Measurements from ENCODE around the gene KLHL11. TPM values are rescaled to one million over a fixed set of nuclear protein-coding genes. Genes with fewer than 3 reads are reported as not detected.
"Not testable (repeated sequence)": the region's sequence is repeated elsewhere in the genome, so short reads cannot be mapped to it uniquely, and the experiment has no call there.

The KLHL11 gene
- total RNA-seq, 1 experiment from 2014 or later = 18.5 TPM

DNA sequence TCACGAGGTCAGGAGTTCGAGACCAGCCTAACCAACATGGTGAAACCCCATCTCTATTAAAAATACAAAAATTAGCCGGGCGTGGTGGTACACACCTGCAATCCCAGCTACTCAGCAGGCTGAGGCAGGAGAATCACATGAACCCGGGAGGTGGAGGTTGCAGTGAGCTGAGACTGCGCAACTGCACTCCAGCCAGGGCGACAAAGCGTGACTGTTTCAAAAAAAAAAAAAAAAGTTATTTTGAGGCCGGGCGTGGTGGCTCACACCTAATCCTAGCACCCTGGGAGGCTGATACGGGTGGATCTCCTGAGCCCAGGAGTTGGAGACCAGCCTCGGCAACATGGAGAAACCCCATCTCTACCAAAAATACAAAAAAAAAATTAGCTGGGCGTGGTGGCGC, 13.8 kb downstream of the KLHL11 start:
- in situ Hi-C loops (cut with HindIII; ENCODE audit: low pct_unique_long_range_greater_than_20kb, low sequenced_read_pairs) = not testable (repeated sequence)

DNA sequence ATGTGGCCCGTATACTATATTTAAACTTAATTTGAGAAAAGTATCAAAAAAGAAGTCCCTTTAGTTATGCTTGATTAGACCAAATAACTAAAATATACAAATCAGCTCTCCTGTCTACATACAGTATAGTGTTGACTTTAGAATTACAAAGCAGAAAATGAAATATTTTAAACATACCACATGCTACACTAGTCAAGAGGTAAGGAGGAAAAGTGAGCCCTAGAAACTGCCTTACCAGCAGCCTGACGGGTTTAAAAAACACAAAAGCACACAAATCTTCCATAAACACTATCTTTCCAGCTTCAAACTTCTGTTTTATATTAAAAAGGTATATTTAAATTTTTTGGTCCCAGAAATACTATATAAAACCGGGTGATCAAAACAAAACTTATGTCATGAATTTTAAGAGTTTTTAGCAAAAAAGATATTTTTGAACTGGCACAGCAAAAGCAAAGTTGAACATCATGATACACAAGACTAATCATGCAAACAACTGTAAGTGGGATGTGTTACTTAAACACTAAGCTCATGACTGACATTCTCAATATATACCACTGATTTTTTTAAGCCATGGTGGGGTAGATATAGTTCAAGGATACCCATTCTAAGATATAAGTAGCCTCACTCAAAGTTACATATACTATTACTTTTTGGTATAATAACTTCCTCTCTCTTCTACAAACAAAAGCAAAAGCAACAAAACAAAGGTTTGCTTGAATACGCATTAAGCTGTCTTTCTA, 15.8 kb downstream of the KLHL11 start:
- in situ Hi-C loops (cut with HindIII; ENCODE audit: low pct_unique_long_range_greater_than_20kb, low sequenced_read_pairs) = no loop called here
- no peak for DNase-seq (ENCODE audit: low read depth, low spot score)

More for the DNA sequence above, 13.8 kb downstream of the KLHL11 start:
- DNase-seq (ENCODE audit: low read depth, low spot score) = not testable (repeated sequence)

DNA sequence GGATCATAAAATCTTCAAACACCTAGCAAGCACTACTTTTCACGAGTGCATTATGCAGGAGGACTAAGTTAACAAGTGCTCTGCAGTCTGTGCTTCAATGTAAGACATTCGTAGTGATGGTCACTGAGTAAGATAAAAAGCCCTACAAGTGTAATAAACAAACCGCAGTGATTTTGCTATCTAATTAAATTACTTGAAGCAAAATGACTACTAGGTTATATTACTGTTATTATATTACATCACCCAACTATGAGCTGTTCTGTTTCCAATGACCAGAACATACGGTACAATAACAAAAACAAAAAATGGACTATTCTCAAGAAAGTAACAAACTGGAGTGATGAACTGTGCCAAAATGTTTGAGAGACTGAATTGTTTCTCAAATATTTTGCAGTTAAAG, 16.4 kb downstream of the KLHL11 start:
- DNase-seq (ENCODE audit: low read depth, low spot score) = no peak
- in situ Hi-C loops (cut with HindIII; ENCODE audit: low pct_unique_long_range_greater_than_20kb, low sequenced_read_pairs) = no loop called here

DNA sequence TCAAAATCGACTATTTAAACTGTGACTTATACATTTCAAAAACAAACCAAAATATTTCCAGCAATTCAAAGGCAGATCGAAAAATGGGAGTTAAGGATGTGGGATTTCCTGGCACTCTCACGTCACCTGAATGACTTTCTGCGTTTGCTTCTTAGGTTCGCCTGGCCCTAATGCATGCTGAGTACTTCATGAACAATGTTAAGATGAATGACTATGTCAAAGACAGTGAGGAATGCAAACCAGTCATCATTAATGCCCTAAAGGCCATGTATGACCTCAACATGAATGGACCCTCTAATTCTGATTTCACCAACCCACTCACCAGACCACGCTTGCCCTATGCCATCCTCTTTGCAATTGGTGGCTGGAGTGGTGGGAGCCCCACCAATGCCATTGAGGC, 20.3 kb downstream of the KLHL11 start:
- in situ Hi-C loops (cut with HindIII; ENCODE audit: low pct_unique_long_range_greater_than_20kb, low sequenced_read_pairs) = no loop called here
- DNase-seq (ENCODE audit: low read depth, low spot score) = no peak

DNA sequence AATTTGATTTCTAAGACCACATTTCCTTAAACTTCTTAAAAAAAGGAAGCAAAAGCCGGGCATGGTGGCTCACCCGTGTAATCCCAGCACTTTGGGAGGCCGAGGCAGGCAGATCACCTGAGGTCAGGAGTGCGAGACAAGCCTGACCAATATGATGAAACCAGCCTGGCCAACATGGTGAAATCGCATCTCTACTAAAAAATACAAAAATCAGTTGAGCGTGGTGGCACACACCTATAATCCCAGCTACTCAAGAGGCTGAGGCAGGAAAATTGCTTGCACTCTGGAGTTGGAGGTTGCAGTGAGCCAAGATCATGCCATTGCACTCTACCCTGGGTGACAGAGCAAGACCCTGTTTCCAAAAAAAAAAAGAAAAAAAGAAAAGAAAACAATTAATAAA, 24.4 kb downstream of the KLHL11 start:
- DNase-seq (ENCODE audit: low read depth, low spot score); in situ Hi-C loops (cut with HindIII; ENCODE audit: low pct_unique_long_range_greater_than_20kb, low sequenced_read_pairs): not testable (repeated sequence)

DNA sequence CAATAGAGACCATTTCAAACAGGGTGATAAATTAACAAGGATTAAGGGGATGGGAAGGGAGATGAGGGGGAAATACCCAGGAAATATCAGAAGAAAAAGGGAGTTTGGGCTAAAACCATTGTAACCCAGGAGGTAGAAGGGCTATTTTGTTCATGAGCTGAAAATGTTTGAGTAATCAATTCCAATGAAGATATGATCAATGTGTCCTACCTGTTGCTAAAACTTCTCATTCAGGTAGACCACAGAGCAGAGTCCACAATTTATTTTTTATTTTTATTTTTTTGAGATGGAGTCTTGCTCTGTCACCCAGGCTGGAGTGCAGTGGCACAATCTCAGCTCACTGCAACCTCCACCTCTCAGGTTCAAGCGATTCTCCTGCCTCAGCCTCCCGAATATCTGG, 25.8 kb downstream of the KLHL11 start:
- in situ Hi-C loops (cut with HindIII; ENCODE audit: low pct_unique_long_range_greater_than_20kb, low sequenced_read_pairs); DNase-seq (ENCODE audit: low read depth, low spot score): not testable (repeated sequence)

DNA sequence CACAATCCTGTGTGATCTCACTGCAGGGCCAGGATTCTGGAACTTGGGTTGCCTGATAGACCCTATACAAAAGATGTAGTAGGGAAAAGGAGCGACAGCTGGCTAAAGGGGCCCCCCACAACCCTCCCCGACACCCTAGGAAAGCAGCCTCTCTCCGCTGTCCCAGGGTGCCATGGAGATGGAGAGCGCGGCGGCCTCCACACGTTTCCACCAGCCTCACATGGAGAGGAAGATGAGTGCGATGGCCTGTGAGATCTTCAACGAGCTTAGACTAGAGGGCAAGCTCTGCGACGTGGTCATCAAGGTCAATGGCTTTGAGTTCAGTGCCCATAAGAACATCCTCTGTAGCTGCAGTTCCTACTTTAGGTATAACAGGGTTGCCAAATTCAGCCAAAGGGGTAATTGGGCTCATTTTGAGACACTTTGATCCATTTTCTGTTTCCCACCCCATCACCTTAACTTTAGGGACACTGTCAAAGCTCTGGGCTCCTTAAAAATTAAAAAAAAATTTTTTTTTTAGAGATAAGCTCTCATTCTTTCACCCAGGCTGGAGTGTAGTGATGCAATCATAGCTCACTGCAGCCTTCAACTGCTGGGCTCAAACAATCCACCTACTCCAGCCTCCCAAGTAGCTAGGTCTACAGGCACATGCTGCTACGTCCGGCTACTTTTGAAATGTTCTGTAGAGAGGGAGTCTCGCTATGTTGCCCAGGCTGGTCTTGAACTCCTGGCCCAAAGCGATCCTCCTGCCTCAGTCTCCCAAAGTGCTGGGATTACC, 27.3 kb downstream of the KLHL11 start, which contains the start of gene KLHL10:
TSS of gene KLHL10 (plus strand) at position 65 of the 778 bp plus-strand sequence. CDS start at position 173, 108 bp downstream.
- in situ Hi-C loops (cut with HindIII; ENCODE audit: low pct_unique_long_range_greater_than_20kb, low sequenced_read_pairs) = no loop called here
- DNase-seq (ENCODE audit: low read depth, low spot score) = no peak

DNA sequence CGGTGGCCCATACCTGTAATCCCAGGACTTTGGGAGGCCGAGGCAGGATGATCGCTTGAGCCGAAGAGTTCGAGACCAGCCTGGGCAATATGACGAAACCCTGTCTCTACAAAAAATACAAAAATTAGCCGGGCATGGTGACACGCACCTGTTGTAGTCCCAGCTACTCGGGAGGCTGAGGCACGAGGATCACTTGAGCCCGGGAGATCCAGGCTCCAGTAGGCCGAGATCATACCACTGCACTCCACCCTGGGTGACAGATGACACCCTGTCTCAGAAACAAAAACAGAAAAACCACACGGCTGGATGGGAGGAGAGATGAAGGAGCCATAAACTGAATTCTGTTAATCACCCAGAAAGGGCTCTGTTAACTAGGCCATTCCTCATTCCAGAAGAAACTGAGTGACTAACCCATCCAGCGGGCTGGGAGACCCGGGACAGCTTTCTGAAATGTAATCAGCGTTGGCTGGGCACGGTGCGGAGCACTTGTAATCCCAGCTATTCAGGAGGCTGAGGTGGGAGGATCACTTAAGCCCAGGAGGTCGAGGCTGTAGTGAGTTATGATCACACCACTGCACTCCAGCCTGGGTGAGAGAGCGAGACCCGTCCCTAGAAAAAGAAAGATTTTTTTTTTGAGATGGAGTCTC, 28.6 kb downstream of the KLHL11 start:
- in situ Hi-C loops (cut with HindIII; ENCODE audit: low pct_unique_long_range_greater_than_20kb, low sequenced_read_pairs) = no loop called here
- no peak for DNase-seq (ENCODE audit: low read depth, low spot score)

DNA sequence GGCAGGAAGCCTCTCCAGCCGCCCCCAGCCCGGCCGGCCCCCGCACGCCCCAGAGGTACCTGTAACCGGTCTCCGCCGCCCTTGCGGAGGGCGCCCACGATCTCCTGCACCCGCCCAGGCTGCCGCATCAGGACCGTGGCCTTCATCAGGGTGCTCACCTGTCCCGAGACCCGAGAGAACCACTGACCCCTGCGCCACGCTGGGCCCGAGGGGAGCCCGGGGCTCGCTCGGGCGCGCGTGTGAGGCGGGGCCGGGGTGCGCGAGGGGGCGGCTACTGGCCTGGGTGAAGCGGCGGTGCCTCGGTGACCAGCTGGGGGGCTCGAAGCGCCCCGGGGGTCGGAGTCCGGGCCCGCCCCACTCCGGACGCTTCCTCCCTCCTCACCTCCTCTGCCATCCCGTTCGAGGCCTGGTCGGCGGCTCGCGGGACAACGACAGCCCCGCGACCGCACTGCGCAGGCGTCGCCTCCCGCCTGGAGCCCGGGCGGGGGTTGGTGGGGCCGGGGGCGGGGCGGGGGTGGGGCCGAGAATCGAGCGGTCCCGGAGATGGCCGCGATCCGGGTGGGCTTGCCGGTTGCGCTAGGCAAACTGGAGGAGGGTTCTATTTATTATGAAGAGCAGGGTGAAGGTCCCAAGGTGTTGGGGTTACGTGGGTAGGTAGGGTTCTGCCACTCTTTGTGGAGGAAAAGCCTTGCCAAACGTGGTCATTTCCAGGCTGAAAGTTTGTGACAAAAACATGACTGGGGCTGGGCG, 29.2 kb downstream of the KLHL11 start, which contains the start of gene NT5C3B:
TSS of gene NT5C3B (minus strand) at position 433 of the 750 bp plus-strand sequence. CDS start at position 394, 39 bp downstream.
- DNase-seq (ENCODE audit: low read depth, low spot score) = peak; percentile 60
- in situ Hi-C loops (cut with HindIII; ENCODE audit: low pct_unique_long_range_greater_than_20kb, low sequenced_read_pairs) = no loop called here

DNA sequence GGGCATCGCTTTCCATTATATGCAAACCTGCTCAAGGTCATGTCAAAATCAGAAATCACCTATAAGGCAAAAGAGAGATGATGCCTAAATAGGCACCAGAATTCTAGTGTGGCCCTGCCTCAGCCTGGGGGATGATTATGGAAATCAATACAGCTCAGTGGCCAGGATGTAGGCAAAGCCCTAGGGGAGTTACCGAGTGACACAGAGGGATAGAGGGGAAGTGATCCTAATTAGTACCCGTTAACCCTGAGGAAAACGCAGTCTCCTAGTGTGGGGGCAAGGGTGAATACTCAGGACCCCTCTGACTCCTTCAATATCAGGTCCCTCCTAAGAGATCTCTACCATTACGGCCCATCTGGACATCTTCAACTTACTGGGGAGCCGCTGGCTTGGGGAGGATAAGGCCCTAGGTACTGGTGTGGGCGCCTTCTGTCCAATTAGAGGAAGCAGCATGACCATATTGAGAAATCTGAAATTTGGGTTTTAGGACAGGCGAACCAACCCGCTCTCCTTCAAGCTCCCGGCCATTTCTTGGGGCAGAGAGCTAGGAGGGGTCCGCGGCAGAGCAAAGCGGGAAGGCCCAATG, 29.9 kb downstream of the KLHL11 start:
- DNase-seq (ENCODE audit: low read depth, low spot score) = no peak
- in situ Hi-C loops (cut with HindIII; ENCODE audit: low pct_unique_long_range_greater_than_20kb, low sequenced_read_pairs) = no loop called here

DNA sequence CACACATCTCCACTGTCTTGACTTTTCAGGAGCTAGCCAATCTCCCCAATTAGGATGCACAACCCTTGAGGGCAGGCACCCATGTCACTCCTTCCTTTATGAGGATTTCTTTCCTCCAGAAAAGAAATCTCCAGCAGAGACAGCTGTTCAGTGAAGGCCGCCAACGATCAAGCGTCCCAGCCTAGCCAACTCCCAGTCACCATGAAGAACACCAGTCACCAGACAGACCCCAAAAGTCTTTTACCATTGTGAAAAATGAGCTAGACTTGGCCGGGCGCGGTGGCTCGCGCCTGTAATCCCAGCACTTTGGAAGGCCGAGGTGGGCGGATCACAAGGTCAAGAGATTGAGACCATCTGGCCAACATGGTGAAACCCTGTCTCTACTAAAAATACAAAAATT, 35.3 kb downstream of the KLHL11 start:
- DNase-seq (ENCODE audit: low read depth, low spot score); in situ Hi-C loops (cut with HindIII; ENCODE audit: low pct_unique_long_range_greater_than_20kb, low sequenced_read_pairs): not testable (repeated sequence)

DNA sequence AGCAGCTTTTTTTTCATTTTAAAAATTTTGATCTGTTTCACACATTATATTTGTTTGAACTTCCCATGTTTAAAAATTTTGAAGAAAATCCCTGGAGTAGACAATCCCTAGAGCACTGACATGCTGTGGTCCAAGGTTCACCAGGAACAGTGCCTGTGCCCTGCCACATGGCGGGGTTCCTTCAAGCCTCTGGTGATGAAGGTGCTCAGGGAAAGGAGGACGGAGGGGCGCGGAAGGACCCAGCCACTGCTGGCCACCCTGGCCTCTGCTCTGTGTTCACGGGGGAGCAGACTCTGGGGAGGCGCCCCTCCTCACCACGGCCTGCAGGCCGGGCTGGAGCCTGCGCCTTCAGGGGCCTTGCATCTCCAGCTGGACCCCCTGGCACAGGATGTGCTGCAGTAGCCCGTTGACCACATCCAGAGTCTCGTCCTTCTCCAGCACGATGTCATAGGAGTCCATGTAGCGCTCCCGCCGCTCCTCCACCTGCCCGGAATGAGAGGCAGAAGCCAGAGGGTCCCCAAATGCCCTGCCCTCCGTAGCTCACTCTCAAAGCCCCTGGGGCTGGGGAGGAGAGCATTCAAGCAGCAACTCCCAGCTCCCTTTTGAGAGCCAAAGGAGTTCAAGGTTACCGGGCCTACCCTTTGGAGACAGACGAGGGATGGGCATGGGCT, 39.9 kb downstream of the KLHL11 start:
- no peak for DNase-seq (ENCODE audit: low read depth, low spot score)
- in situ Hi-C loops (cut with HindIII; ENCODE audit: low pct_unique_long_range_greater_than_20kb, low sequenced_read_pairs) = no loop called here

DNA sequence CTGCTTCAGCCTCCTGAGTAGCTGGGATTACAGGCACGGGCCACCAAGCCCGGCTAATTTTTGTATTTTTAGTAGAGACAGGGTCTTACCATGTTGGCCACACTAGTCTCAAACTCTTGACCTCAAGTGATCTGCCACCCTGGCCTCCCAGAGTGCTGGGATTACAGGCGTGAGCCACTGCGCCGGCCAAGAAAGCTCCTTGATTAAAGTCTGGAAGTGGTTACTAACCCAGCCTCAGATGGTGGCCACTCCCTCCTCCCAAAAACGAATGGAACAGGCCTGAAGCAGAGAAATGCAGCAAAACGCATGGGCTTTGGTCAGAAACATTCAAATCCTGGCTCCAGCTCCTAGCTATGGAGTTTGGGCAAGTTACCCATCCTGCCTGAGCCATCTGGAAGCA, 41.1 kb downstream of the KLHL11 start:
- DNase-seq (ENCODE audit: low read depth, low spot score) = no peak
- in situ Hi-C loops (cut with HindIII; ENCODE audit: low pct_unique_long_range_greater_than_20kb, low sequenced_read_pairs) = no loop called here

DNA sequence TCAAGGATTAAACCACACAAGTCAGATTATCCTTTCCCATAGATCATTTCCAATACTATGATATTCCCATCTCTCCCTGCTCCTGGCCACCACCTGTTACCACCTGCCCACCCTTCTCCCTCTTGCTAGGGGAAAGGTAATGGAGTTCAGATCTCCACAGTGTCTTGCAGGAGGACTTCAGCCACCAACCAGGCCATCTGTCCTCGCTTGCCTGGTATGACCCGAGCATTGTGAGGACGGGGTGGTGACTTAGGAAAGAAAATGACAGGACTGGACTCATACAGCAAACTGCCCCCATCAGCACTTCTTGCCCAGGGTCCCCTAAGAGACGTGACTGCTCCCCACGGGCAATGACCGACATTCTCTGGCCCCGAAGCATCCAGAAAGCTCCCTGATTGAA, 41.6 kb downstream of the KLHL11 start:
- DNase-seq (ENCODE audit: low read depth, low spot score) = no peak
- in situ Hi-C loops (cut with HindIII; ENCODE audit: low pct_unique_long_range_greater_than_20kb, low sequenced_read_pairs) = no loop called here

DNA sequence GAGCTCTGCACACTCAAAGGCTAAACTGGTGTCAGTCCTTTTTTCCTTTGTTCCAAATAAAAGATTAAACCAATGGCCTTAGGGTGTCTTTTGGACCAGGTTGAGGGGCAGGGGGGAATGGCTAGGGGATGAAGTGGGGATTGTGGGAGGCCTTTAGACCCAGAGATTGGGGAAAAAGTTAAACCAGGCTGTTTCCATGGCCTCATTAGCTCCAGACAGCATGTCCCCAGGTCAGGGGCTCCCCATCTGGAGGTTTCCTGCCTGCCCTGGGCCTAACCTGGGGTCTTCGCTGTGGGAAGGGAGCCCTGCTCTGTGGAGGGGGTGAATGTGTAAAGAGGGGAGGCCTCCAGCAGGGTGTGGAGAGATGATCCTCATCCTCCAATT, 42.1 kb downstream of the KLHL11 start:
- in situ Hi-C loops (cut with HindIII; ENCODE audit: low pct_unique_long_range_greater_than_20kb, low sequenced_read_pairs) = no loop called here

DNA sequence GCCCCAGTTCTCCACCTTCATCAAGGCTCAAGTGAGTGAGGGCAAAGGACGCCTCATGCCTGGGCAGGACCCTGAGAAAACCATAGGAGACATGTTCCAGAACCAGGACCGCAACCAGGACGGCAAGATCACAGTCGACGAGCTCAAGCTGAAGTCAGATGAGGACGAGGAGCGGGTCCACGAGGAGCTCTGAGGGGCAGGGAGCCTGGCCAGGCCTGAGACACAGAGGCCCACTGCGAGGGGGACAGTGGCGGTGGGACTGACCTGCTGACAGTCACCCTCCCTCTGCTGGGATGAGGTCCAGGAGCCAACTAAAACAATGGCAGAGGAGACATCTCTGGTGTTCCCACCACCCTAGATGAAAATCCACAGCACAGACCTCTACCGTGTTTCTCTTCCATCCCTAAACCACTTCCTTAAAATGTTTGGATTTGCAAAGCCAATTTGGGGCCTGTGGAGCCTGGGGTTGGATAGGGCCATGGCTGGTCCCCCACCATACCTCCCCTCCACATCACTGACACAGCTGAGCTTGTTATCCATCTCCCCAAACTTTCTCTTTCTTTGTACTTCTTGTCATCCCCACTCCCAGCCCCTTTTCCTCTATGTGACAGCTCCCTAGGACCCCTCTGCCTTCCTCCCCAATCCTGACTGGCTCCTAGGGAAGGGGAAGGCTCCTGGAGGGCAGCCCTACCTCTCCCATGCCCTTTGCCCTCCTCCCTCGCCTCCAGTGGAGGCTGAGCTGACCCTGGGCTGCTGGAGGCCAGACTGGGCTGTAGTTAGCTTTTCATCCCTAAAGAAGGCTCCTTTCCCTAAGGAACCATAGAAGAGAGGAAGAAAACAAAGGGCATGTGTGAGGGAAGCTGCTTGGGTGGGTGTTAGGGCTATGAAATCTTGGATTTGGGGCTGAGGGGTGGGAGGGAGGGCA, 42.7 kb downstream of the KLHL11 start:
- in situ Hi-C loops (cut with HindIII; ENCODE audit: low pct_unique_long_range_greater_than_20kb, low sequenced_read_pairs) = no loop called here
- no peak for DNase-seq (ENCODE audit: low read depth, low spot score)

More for the DNA sequence above, 42.1 kb downstream of the KLHL11 start:
- DNase-seq (ENCODE audit: low read depth, low spot score) = no peak
